WI38 (cell line): Measurements from ENCODE around the gene ACAN.

Experiments
- H3K4me3 ChIP-seq: 2 replicates; pipeline ENCODE4 v1.5.1; 2011; ENCODE audit warnings: low read depth, mild to moderate bottlenecking, control low read depth, low read length
- TF ChIP-seq, protein P1 (sequence below): IDR thresholded peaks from 2 replicates; pipeline ENCODE4 v1.5.1; 2012; ENCODE audit warnings: low read depth, mild to moderate bottlenecking, control low read depth, low read length

ACAN gene

DNA sequence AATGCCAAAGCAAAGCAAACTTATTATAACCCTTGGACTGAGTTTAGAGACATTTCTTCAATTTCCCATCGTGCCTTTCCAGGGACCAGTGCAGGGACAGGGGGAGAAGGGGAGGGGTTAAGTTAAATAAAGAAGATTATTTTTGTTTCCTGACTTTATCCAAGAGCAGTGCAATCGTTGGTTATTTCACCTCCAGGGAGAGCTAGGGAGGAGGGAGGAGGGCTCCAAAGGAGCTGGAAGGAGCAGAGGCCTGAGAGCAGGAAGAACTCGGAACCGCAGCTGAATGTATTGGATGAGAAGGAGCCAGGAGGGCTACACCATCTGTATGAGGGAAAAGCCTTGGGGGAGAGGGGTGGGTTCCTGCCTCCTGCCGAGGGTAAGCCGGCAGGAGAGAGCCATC is 71.4 kb downstream of the ACAN start:
- H3K4me3 ChIP-seq, result no peak overlapping the region
- TF ChIP-seq, protein P1, sequence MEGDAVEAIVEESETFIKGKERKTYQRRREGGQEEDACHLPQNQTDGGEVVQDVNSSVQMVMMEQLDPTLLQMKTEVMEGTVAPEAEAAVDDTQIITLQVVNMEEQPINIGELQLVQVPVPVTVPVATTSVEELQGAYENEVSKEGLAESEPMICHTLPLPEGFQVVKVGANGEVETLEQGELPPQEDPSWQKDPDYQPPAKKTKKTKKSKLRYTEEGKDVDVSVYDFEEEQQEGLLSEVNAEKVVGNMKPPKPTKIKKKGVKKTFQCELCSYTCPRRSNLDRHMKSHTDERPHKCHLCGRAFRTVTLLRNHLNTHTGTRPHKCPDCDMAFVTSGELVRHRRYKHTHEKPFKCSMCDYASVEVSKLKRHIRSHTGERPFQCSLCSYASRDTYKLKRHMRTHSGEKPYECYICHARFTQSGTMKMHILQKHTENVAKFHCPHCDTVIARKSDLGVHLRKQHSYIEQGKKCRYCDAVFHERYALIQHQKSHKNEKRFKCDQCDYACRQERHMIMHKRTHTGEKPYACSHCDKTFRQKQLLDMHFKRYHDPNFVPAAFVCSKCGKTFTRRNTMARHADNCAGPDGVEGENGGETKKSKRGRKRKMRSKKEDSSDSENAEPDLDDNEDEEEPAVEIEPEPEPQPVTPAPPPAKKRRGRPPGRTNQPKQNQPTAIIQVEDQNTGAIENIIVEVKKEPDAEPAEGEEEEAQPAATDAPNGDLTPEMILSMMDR, result no peak

DNA sequence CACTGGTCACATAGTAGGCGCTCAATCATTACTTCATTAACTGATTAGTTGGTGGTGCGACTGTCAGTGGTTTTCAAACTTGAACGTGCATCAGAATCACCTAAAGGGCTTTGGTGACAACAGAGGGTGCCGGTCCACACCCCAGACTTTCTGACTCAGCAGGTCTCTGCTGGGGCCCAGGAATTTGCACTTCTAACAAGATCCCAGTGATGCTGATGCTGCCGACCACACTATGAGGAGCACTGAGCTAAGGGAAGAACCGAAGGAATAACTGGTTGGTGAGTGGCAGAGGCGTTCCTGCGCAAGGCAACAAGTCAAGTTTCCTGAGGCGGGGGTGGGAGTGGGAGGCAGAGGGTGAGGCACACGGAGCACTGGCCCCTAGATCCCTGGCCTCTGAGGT is 73.3 kb downstream of the ACAN start:
- no peak overlapping the region for H3K4me3 ChIP-seq
- TF ChIP-seq, protein P1, result no peak

DNA sequence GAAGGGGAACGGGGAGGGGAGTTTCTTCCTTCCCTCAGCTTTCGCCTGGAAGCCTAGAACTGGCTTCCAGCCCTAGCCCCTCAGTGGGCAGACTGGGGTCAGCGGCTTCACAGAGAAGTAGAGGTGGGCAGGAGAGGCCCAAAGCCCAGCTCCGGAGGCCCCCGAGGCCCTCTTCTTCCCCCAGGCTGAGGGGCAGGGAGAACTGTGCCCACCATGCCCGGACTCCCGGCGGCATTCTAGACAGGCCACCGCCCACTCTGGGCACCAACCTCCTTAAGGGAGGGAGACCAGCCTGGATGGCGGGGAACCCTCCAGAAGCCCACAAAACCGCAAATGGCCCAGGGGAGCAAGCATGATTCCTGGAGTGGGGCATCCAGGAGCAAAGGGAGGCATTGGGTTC is 74.2 kb downstream of the ACAN start:
- no peak overlapping the region for H3K4me3 ChIP-seq
- TF ChIP-seq, protein P1, result no peak

DNA sequence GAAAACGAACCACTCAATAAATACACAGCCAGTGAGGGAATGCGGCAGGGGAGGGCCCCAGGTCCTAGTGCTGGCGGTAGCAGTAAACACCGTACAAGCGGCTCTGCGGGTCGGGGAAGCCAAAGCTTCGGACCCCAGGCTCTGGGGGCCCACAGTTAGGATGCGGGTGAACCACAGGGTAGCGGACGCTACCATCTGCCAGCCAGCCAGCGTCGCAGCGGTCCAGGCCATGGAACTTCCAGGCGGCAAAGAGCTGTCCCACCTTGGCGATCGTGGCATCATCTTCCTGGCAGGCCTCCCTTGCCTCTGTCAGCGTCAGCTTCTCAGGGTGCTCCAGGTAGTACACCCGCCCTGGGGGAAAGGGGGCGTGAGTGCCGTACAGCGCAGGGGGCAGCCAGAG is 74.7 kb downstream of the ACAN start:
- TF ChIP-seq, protein P1, result no peak
- H3K4me3 ChIP-seq, result no peak overlapping the region

DNA sequence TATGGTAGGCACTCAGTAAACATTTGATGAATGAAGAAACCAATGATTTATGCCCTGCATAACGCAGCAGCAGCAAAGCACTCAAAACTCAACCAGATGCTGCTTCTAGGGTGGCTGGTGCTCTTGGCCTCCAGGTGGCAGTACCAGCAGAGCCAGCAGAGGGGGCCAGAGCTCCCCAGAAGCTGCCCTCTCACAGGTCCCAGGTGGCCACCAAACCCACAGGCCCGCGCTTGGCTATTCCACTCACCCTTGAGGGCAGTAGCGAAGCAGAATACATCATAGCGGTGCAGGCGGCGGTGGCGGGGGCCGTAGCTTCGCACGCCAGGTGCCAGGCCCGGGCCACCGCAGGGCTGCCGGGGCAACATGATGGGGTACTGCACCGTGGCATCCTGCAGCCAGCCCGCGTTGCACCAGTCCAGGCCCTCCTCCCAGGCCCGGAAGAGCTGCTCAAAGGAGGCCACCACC is 75.5 kb downstream of the ACAN start:
- H3K4me3 ChIP-seq, result no peak overlapping the region
- TF ChIP-seq, protein P1, result peak; percentile 88

DNA sequence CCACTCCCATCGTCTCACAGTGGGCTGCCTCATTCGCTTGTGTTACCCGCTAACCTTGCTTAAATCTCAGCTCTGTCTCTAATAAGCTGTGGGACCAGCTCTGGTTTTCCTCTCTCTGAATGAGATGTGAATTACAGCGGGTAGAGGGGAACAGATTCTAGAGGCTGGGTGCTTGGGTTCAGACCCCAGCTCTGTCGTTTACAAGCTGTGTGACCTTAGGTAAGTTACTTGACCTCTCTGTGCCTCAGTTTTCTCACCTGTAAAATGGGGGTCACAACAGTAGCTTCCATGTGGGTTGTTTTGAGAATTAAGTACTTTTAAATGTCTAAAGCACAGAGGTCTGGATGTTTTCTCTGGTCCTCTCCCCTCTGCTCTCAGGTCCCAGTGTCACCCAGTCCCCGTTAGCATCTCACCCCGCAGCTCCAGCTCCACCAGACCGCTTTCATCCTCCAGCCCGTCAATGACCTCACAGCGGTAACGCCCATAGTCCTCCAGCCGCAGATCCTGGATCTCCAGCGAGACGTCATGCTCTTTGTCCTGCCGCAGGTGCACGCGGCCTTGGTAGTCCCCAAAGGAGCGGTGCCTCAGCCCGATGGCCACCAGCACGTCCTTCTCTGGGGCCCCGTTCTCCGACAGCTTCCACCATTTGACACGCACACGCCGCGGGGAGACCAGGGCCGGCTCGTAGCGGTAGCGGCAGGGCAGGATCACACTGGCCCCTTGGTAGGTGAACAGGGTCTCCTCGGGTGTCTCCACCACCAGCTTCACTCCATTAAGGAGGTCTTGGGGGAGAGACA is 77.9 kb downstream of the ACAN start:
- no peak overlapping the region for H3K4me3 ChIP-seq
- TF ChIP-seq, protein P1, result no peak

DNA sequence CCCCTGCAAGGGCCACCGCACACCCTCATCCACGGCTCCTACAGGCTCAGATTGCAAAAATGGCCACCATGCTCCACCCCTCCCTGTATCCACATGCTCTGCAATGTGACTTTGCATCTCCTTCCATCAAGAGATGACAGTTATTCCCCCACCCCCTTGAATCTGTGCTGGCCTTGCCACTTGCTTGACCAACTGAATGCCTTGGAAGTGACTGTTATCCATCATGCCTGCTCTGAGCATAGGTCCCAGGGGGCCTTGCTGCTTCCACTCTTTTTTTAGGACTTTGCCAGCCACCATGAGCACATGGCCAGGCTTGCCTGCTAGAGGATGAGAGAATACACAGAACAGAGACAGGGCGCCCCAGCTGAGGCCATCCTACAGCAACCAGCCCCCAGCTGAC is 78.5 kb downstream of the ACAN start:
- TF ChIP-seq, protein P1, result no peak
- no peak overlapping the region for H3K4me3 ChIP-seq
